B cell (primary cell): ENCODE results near the gene MEIOB. TPM values are rescaled to one million over a fixed set of nuclear protein-coding genes. Genes with fewer than 3 reads are reported as not detected.
"Not testable (repeated sequence)": the region's sequence is repeated elsewhere in the genome, so short reads cannot be mapped to it uniquely, and the experiment has no call there.

Experiments used
- ATAC-seq: fragments of 200-7000 bp; cut with Tn5 transposase; one replicate; pipeline ENCODE4 v1.10.0; 2021; ENCODE audit warnings: low read depth, mild to moderate bottlenecking, moderate number of reproducible peaks, moderate library complexity
- CTCF ChIA-PET: fragments of 350-600 bp; sonication (Branson Sonifier 250); formaldehyde crosslinking; loops from one replicate; lab custom pipeline; 2021; ENCODE audit warnings: antibody characterized with exemption, inconsistent platforms; lab: Charles Lee
- POLR2A ChIA-PET: fragments of 350-600 bp; sonication (Branson Sonifier 250); formaldehyde crosslinking; loops from one replicate; lab custom pipeline; 2021; ENCODE audit warnings: antibody characterized with exemption; lab: Charles Lee
- DNase-seq: peaks from one replicate; pipeline ENCODE4 v3.0.0; 2013
- H2AFZ ChIP-seq: 2 replicates; pipeline ENCODE4 v1.6.1; 2012; ENCODE audit warnings: mild to moderate bottlenecking, low read depth, low read length; ENCODE audit not compliant: insufficient read depth, poor library complexity, severe bottlenecking
- H3K27ac ChIP-seq, 2 donors: 1 replicate in 1 of 2; 2 replicates in 1 of 2; pipeline ENCODE4 v1.5.1; 2012 to 2013; ENCODE audit warnings: low read length in 2 of 2, mild to moderate bottlenecking in 2 of 2, moderate library complexity in 1 of 2
- H3K27me3 ChIP-seq, 4 experiments: fragments of 200-600 bp in 1 of 4; sonication (generic) in 1 of 4; replicated peaks in 1 of 4; 1 replicate in 2 of 4; 2 replicates in 2 of 4; pipeline versions ENCODE4 v1.6.1 to v1.7.0; 2013 to 2016; ENCODE audit warnings: low read length in 3 of 4, mild to moderate bottlenecking in 2 of 4, mixed read lengths in 1 of 4, moderate library complexity in 1 of 4; ENCODE audit not compliant: insufficient read depth in 4 of 4, control insufficient read depth in 3 of 4; ENCODE audit errors: control extremely low read depth in 1 of 4
- H3K36me3 ChIP-seq, 2 experiments: replicated peaks in 1 of 2; 1 replicate in 1 of 2; 2 replicates in 1 of 2; pipeline versions ENCODE4 v1.6.1 to v1.7.1; 2013; ENCODE audit warnings: low read length in 1 of 2; ENCODE audit not compliant: insufficient read depth in 2 of 2, control insufficient read depth in 1 of 2; ENCODE audit errors: control extremely low read depth in 1 of 2, extremely low read depth in 1 of 2
- H3K4me1 ChIP-seq, 2 donors: fragments of 200-600 bp in 1 of 2; sonication (generic) in 1 of 2; 1 replicate in 1 of 2; 2 replicates in 1 of 2; pipeline versions ENCODE4 v1.5.1 to v1.6.1; 2013 to 2017; ENCODE audit warnings: low read length in 2 of 2; ENCODE audit not compliant: control insufficient read depth in 2 of 2, insufficient read depth in 2 of 2
- H3K4me2 ChIP-seq: replicated peaks from 2 replicates; pipeline ENCODE3; 2012; ENCODE audit warnings: mild to moderate bottlenecking, low read depth, low read length; ENCODE audit not compliant: poor library complexity, severe bottlenecking
- H3K4me3 ChIP-seq, 5 experiments: fragments of 200-600 bp in 1 of 5; sonication (generic) in 1 of 5; 1 replicate in 3 of 5; 2 replicates in 2 of 5; pipeline versions ENCODE4 v1.5.1 to v1.7.0; 2011 to 2016; ENCODE audit warnings: low read length in 4 of 5, mild to moderate bottlenecking in 4 of 5, low read depth in 2 of 5, control low read depth in 1 of 5, moderate library complexity in 1 of 5; ENCODE audit not compliant: insufficient read depth in 1 of 5; ENCODE audit errors: control extremely low read depth in 1 of 5, extremely low read depth in 1 of 5
- H3K79me2 ChIP-seq: fragments of 200-600 bp; sonication (generic); one replicate; pipeline ENCODE4 v1.6.0; 2016; ENCODE audit warnings: low read length; ENCODE audit not compliant: control insufficient read depth, insufficient read depth
- H3K9ac ChIP-seq: fragments of 200-600 bp; sonication (generic); 2 replicates; pipeline ENCODE4 v1.6.1; 2017; ENCODE audit warnings: mild to moderate bottlenecking, low read length, moderate library complexity
- H3K9me3 ChIP-seq, 3 donors: one replicate each; pipeline versions ENCODE4 v1.6.1 to v1.7.1; 2013; ENCODE audit warnings: low read length in 2 of 3; ENCODE audit not compliant: control insufficient read depth in 2 of 3, insufficient read depth in 1 of 3; ENCODE audit errors: control extremely low read depth in 1 of 3
- H4K20me1 ChIP-seq: 2 replicates; pipeline ENCODE4 v1.6.0; 2012; ENCODE audit warnings: mild to moderate bottlenecking, low read length; ENCODE audit not compliant: insufficient read depth, control insufficient read depth, poor library complexity, severe bottlenecking
- H3K27ac Mint-ChIP-seq: one replicate; pipeline ENCODE4 v1.8.0; 2021; ENCODE audit warnings: mixed read lengths
- H3K27me3 Mint-ChIP-seq: one replicate; pipeline ENCODE4 v1.8.0; 2021; ENCODE audit warnings: mixed read lengths
- H3K4me1 Mint-ChIP-seq: one replicate; pipeline ENCODE4 v1.8.0; 2021; ENCODE audit warnings: mixed read lengths
- H3K4me3 Mint-ChIP-seq: one replicate; pipeline ENCODE4 v1.8.0; 2021; ENCODE audit warnings: mixed read lengths
- H3K9me3 Mint-ChIP-seq: one replicate; pipeline ENCODE4 v1.8.0; 2022; ENCODE audit warnings: mixed read lengths; ENCODE audit not compliant: insufficient read depth
- CTCF ChIP-seq: fragments of 200-600 bp; IDR thresholded peaks from one replicate; pipeline ENCODE4 v1.8.0; 2022; ENCODE audit warnings: antibody characterized with exemption, mild to moderate bottlenecking
- EZH2 ChIP-seq: IDR thresholded peaks from 2 replicates; pipeline ENCODE4 v1.6.1; 2012; ENCODE audit warnings: borderline replicate concordance, low read depth, mild to moderate bottlenecking, moderate library complexity, low read length; ENCODE audit not compliant: insufficient read depth, poor library complexity, severe bottlenecking
- WGBS: methylation state at CpG from one replicate; pipeline ENCODE4 v1.1.5; 2013; ENCODE audit warnings: missing lambda C conversion rate; ENCODE audit not compliant: insufficient coverage; 5-methylcytosine and 5-hydroxymethylcytosine counted together
- intact Hi-C: fragments of 100-400 bp; cut with micrococcal nuclease; formaldehyde crosslinking; loops from one replicate; pipeline ENCODE4 v1.10.0; 2022
- polyA plus RNA-seq: library from polyadenylated mRNA; depleted of rRNA; stranded (reverse); fragments of >200 nt; gene quantifications from 2 replicates; pipeline ENCODE4 v1.2.3, GENCODE V29; 2012
- total RNA-seq, 2 donors: library from RNA; stranded (reverse); fragments of 120-200 nt in 1 of 2; gene quantifications; 1 replicate in 1 of 2; 2 replicates in 1 of 2; pipeline versions ENCODE4 v1.2.3 to v1.2.4, GENCODE V29; 2013 to 2022

Gene MEIOB
- total and polyA plus RNA-seq, 2 donors (not counting 1 experiment from before 2014, with no cell fraction given) = not detected

- no peaks in the 10 kb centered on the region for H3K27me3 Mint-ChIP-seq
- ChIA-PET CTCF (no interaction called here), POLR2A (no interaction called here)
- no peak overlapping the region for H3K4me3 ChIP-seq
- H4K20me1 ChIP-seq = peaks cover 9% of the 10 kb centered on the region
- H3K27ac ChIP-seq = no peak overlapping the region
- DNase-seq (no peak), ATAC-seq (no peak)
- H3K9ac ChIP-seq = no peak overlapping the region
- no peaks in the 10 kb centered on the region for H3K9me3 Mint-ChIP-seq
- intact Hi-C loops = no loop called here
- H3K27ac Mint-ChIP-seq = no peak overlapping the region
- H3K27me3 ChIP-seq = no peaks in the 10 kb centered on the region
- H3K4me1 ChIP-seq = no peaks in the 10 kb centered on the region
- no peaks in the 10 kb centered on the region for H3K79me2 ChIP-seq
- no peaks in the 10 kb centered on the region for H3K4me1 Mint-ChIP-seq
- peaks cover 1 to 22% of the 10 kb centered on the region in 2 experiments for H3K36me3 ChIP-seq
- TF ChIP-seq CTCF (no peak), EZH2 (no peak)
- H3K4me3 Mint-ChIP-seq = no peak overlapping the region
- WGBS = 93% methylated on average over 10 of the region's 10 CpGs
- H3K4me2 ChIP-seq = no peak overlapping the region
- no peak overlapping the region for H2AFZ ChIP-seq
- peaks cover 0 to 12% (median 0%) of the 10 kb centered on the region in 3 donors for H3K9me3 ChIP-seq
Observed at GRCh38 chr16:1807626-1808025, 64.3 kb downstream of the MEIOB start.

GRCh38 chr16:1800701-1801100 lies 71.3 kb downstream of the MEIOB start:
- Histone ChIP-seq H3K36me3 (no peaks in the 10 kb centered on the region), H3K27ac (no peak overlapping the region), H3K79me2 (no peaks in the 10 kb centered on the region), H3K4me1 (no peaks in the 10 kb centered on the region), H4K20me1 (no peaks in the 10 kb centered on the region), H3K9ac (no peak overlapping the region), H3K4me3 (no peak overlapping the region), H3K27me3 (no peaks in the 10 kb centered on the region), H3K9me3 (peaks cover 0 to 35% (median 10%) of the 10 kb centered on the region in 3 donors), H2AFZ (no peak overlapping the region), H3K4me2 (no peak overlapping the region)
- DNase-seq (no peak), ATAC-seq (no peak)
- Mint-ChIP-seq H3K4me1 (no peaks in the 10 kb centered on the region), H3K9me3 (peaks cover 6% of the 10 kb centered on the region), H3K27ac (no peak overlapping the region), H3K27me3 (no peaks in the 10 kb centered on the region), H3K4me3 (no peak overlapping the region)
- TF ChIP-seq EZH2 = no peak
- TF ChIP-seq CTCF = no peak
- intact Hi-C loops = no loop called here
- ChIA-PET POLR2A (no interaction called here), CTCF (no interaction called here)
- 93% methylated on average over 10 of the region's 10 CpGs for WGBS

- peaks cover 0 to 35% (median 10%) of the 10 kb centered on the region in 3 donors for H3K9me3 ChIP-seq
- H3K27me3 ChIP-seq, intact Hi-C loops, POLR2A ChIA-PET, H3K27ac ChIP-seq, H3K36me3 ChIP-seq, CTCF ChIA-PET, H3K4me1 Mint-ChIP-seq, H3K79me2 ChIP-seq, H3K4me1 ChIP-seq, H3K4me2 ChIP-seq, H4K20me1 ChIP-seq, H3K4me3 Mint-ChIP-seq, H3K4me3 ChIP-seq, H3K9me3 Mint-ChIP-seq, H2AFZ ChIP-seq, H3K9ac ChIP-seq, ATAC-seq, H3K27ac Mint-ChIP-seq, DNase-seq, H3K27me3 Mint-ChIP-seq: not testable (repeated sequence)
- WGBS = 100% methylated on average over 1 of the region's 5 CpGs
Observed at GRCh38 chr16:1799263-1799662, 72.7 kb downstream of the MEIOB start.
